ENCODE data around the gene AQP12B. TPM values are rescaled to one million over a fixed set of nuclear protein-coding genes. Genes with fewer than 3 reads are reported as not detected.

AQP12B gene
- total and polyA plus RNA-seq, 10 of the 15 experiments (the other 5 are each of a cell fraction or from before 2014, with no cell fraction given), result not detected

DNA sequence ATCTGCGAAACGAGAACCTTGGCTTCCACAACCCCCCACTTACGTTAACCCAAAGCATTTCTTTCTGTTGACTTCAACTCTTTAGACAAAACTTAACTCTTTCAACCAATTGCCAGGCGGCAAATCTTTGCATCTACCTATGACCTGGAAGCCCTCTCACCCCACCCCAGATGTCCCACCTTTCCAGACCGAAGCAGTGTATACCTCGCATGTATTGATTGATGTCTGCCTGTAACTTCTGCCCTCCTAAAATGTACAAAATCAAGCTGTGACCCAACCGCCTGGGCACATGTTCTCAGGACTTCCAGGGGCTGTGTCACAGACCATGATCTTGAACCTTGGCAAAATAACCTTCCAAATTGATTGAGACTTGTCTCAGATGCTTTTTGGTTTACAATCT is 12.3 kb downstream of the AQP12B start:
- no peak for FAIRE-seq
- H3K4me2 ChIP-seq (ENCODE audit: control insufficient read depth, insufficient read depth), result no peak overlapping the region

More for the DNA sequence above, 12.3 kb downstream of the AQP12B start:
- ChIA-PET SMC1A (ENCODE audit: uncharacterized antibody, unreplicated experiment) (no interaction called here), RAD21 (ENCODE audit: unreplicated experiment) (interaction anchor here (1.2 kb wide), 1 partner anchor 156 kb away, joined by 3 read pairs; no protein-coding TSS in a partner anchor), CTCF (interaction anchor here (0.8 kb wide), 1 partner anchor 156 kb away, joined by 4 read pairs; no protein-coding TSS in a partner anchor), POLR2A (no interaction called here)
- Histone ChIP-seq H3K36me3 (ENCODE audit: control insufficient read depth in 2 of 2, insufficient read depth in 2 of 2, low read length in 1 of 2) (no peaks in the 10 kb centered on the region), H3K27ac (ENCODE audit: control insufficient read depth, insufficient read depth) (no peak overlapping the region), H3K4me1 (ENCODE audit: control insufficient read depth, insufficient read depth, low read length) (no peaks in the 10 kb centered on the region), H3K27me3 (replicated peaks in 1 of 2; ENCODE audit: control insufficient read depth in 2 of 2, insufficient read depth in 2 of 2, low read length in 1 of 2) (no peaks in the 10 kb centered on the region; a peak in 2 of 4 replicates), H3K9ac (ENCODE audit: control insufficient read depth, insufficient read depth, low read length) (no peak overlapping the region), H2AFZ (ENCODE audit: control insufficient read depth, low read depth, low read length) (no peak overlapping the region), H3K79me2 (ENCODE audit: control insufficient read depth, insufficient read depth, low read length) (no peaks in the 10 kb centered on the region), H3K4me3 (no peak overlapping the region), H4K20me1 (ENCODE audit: control insufficient read depth, insufficient read depth) (no peaks in the 10 kb centered on the region), H3K9me3 (replicated peaks; ENCODE audit: control insufficient read depth, insufficient read depth, low read length) (no peaks in the 10 kb centered on the region; the same call in 2 of the 3 replicates)
- DNase-seq (ENCODE audit: low read depth, low spot score), result no peak
- no TSS peak for BruUV-seq (replicated peaks)
- no peak for ATAC-seq
- in situ Hi-C loops (cut with MboI), result no loop called here
- intact Hi-C loops (cut with micrococcal nuclease; ENCODE audit: unreplicated experiment), result no loop called here
- TF ChIP-seq STAT3 (IDR thresholded peaks at IDR 0.05; ENCODE audit: low read depth, low read length) (no peak), CBX3 (IDR thresholded peaks at IDR 0.05; ENCODE audit: borderline replicate concordance, low read depth) (no peak), CHD2 (IDR thresholded peaks at IDR 0.05; ENCODE audit: borderline replicate concordance, low read depth, low read length) (no peak), SREBF1 (IDR thresholded peaks at IDR 0.05; ENCODE audit: low read length) (no peak), PAX8 (IDR thresholded peaks at IDR 0.05) (no peak), MXI1 (IDR thresholded peaks at IDR 0.05; ENCODE audit: low read depth, low read length) (no peak), TCF3 (IDR thresholded peaks at IDR 0.05; ENCODE audit: borderline replicate concordance, insufficient read depth, low read depth, low read length) (no peak), TARDBP (IDR thresholded peaks at IDR 0.05; ENCODE audit: borderline replicate concordance) (no peak), NR2F1 (conservative IDR thresholded peaks at IDR 0.05) (no peak), HDAC6 (IDR thresholded peaks at IDR 0.05; ENCODE audit: unreplicated experiment) (no peak), KLF5 (IDR thresholded peaks at IDR 0.05; ENCODE audit: partially characterized antibody) (no peak), CEBPB (IDR thresholded peaks at IDR 0.05; ENCODE audit: borderline replicate concordance in 1 of 2, low read depth in 2 of 2, low read length in 2 of 2) (no peak), ZNF207 (IDR thresholded peaks at IDR 0.05; ENCODE audit: borderline replicate concordance) (no peak), RB1 (IDR thresholded peaks at IDR 0.05; ENCODE audit: borderline replicate concordance) (no peak), CHD4 (IDR thresholded peaks at IDR 0.05) (no peak), SIN3A (IDR thresholded peaks at IDR 0.05; ENCODE audit: low read depth, low read length) (no peak), PAX5 (IDR thresholded peaks at IDR 0.05; ENCODE audit: borderline replicate concordance, low read depth, low read length) (no peak)
- TF ChIP-seq, protein P1, sequence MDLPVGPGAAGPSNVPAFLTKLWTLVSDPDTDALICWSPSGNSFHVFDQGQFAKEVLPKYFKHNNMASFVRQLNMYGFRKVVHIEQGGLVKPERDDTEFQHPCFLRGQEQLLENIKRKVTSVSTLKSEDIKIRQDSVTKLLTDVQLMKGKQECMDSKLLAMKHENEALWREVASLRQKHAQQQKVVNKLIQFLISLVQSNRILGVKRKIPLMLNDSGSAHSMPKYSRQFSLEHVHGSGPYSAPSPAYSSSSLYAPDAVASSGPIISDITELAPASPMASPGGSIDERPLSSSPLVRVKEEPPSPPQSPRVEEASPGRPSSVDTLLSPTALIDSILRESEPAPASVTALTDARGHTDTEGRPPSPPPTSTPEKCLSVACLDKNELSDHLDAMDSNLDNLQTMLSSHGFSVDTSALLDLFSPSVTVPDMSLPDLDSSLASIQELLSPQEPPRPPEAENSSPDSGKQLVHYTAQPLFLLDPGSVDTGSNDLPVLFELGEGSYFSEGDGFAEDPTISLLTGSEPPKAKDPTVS (IDR thresholded peaks at IDR 0.05; ENCODE audit: low read depth, low read length), result no peak
- TF ChIP-seq, protein P2, sequence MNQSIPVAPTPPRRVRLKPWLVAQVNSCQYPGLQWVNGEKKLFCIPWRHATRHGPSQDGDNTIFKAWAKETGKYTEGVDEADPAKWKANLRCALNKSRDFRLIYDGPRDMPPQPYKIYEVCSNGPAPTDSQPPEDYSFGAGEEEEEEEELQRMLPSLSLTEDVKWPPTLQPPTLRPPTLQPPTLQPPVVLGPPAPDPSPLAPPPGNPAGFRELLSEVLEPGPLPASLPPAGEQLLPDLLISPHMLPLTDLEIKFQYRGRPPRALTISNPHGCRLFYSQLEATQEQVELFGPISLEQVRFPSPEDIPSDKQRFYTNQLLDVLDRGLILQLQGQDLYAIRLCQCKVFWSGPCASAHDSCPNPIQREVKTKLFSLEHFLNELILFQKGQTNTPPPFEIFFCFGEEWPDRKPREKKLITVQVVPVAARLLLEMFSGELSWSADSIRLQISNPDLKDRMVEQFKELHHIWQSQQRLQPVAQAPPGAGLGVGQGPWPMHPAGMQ (IDR thresholded peaks at IDR 0.05; ENCODE audit: borderline replicate concordance), result no peak
- WGBS (ENCODE audit: insufficient coverage, insufficient replicate concordance, low lambda C conversion rate, missing lambda C conversion rate), result 50% methylated on average over 7 of the region's 7 CpGs
